NCI-H2107 treated with DMSO at 0.1 percent for 48 hours (cell line): ENCODE data around the gene FBXO7.
"Not testable (repeated sequence)": the region's sequence is repeated elsewhere in the genome, so short reads cannot be mapped to it uniquely, and the experiment has no call there.

ENCODE experiments used
- DNase-seq: peaks from one replicate; lab custom pipeline; 2025; ENCODE audit not compliant: unreplicated experiment; lab: John Stamatoyannopoulos, UW

Gene FBXO7

GRCh38 chr22:32474635-32475467 lies at the start of gene FBXO7:
Gene FBXO7 (plus strand): TSS chr22:32474811. CDS start chr22:32475003, 192 bp downstream.
- peak; percentile 37 for DNase-seq

GRCh38 chr22:32426881-32427280 lies 47.7 kb upstream of the FBXO7 start:
- no peak for DNase-seq

- no peak for DNase-seq
Measured at GRCh38 chr22:32430352-32430751, 44.3 kb upstream of the FBXO7 start.

- DNase-seq, result no peak
Measured at GRCh38 chr22:32444068-32444467, 30.5 kb upstream of the FBXO7 start.

GRCh38 chr22:32446321-32446720 lies 28.3 kb upstream of the FBXO7 start:
- DNase-seq, result no peak

GRCh38 chr22:32448980-32449379 lies 25.6 kb upstream of the FBXO7 start:
- peak; percentile 10 for DNase-seq

- DNase-seq, result no peak
Measured at GRCh38 chr22:32457031-32457430, 17.6 kb upstream of the FBXO7 start.

- DNase-seq, result no peak
Measured at GRCh38 chr22:32462452-32462851, 12.2 kb upstream of the FBXO7 start.

GRCh38 chr22:32465661-32466060 lies 8.9 kb upstream of the FBXO7 start:
- DNase-seq, result no peak

- no peak for DNase-seq
Measured at GRCh38 chr22:32466496-32466895, 8.1 kb upstream of the FBXO7 start.

- DNase-seq, result no peak
Measured at GRCh38 chr22:32469799-32470212, 4.8 kb upstream of the FBXO7 start.

- DNase-seq, result peak; percentile 58
Measured at GRCh38 chr22:32473388-32473952, 1.1 kb upstream of the FBXO7 start.

GRCh38 chr22:32475468-32476010 lies 928 bp downstream of the FBXO7 start:
- DNase-seq, result no peak

- DNase-seq, result no peak
Measured at GRCh38 chr22:32476281-32477195, 1.9 kb downstream of the FBXO7 start.

- no peak for DNase-seq
Measured at GRCh38 chr22:32477596-32477995, 3.0 kb downstream of the FBXO7 start.

GRCh38 chr22:32478552-32478951 lies 3.9 kb downstream of the FBXO7 start:
- DNase-seq, result not testable (repeated sequence)

GRCh38 chr22:32478994-32479393 lies 4.4 kb downstream of the FBXO7 start:
- no peak for DNase-seq

GRCh38 chr22:32480238-32480637 lies 5.6 kb downstream of the FBXO7 start:
- no peak for DNase-seq

GRCh38 chr22:32482708-32483107 lies 8.1 kb downstream of the FBXO7 start:
- DNase-seq, result no peak

GRCh38 chr22:32486656-32487390 lies 12.2 kb downstream of the FBXO7 start:
- no peak for DNase-seq

GRCh38 chr22:32487461-32487860 lies 12.8 kb downstream of the FBXO7 start:
- DNase-seq, result no peak
